ENCODE measurements around the gene ARMC2. TPM values are rescaled to one million over a fixed set of nuclear protein-coding genes. Genes with fewer than 3 reads are reported as not detected.

Gene ARMC2
- total and polyA plus RNA-seq, 8 donors: 0.46 to 13.4 (median 2.3) TPM; not detected in 1

GRCh38 chr6:108805611-108806167 is 42.5 kb upstream of the ARMC2 start:
- intact Hi-C loops (cut with DNase I; ENCODE audit: low total_unique reads): no loop called here
- no peak for TF ChIP-seq POLR2A (IDR thresholded peaks at IDR 0.05)
- no peak for TF ChIP-seq POLR2AphosphoS5 (IDR thresholded peaks at IDR 0.05)
- no peak for TF ChIP-seq EP300 (IDR thresholded peaks at IDR 0.05)
- no peak for TF ChIP-seq CTCF (IDR thresholded peaks at IDR 0.05)
- DNase-seq: no peak
- Histone ChIP-seq H3K27ac (peak overlapping the region in 1 of 5 donors; percentile 10), H3K27me3 (no peaks in the 10 kb centered on the region), H3K4me3 (no peak overlapping the region), H3K9me3 (no peaks in the 10 kb centered on the region), H3K4me1 (peaks cover 8 to 39% (median 11%) of the 10 kb centered on the region in 4 donors), H3K36me3 (no peaks in the 10 kb centered on the region)
- 48 to 56% (median 51%) methylated on average over 5 of the region's 5 CpGs for WGBS, 5 donors

- Histone ChIP-seq H3K4me3 (no peak overlapping the region), H3K27ac (peak overlapping the region in 1 of 5 donors; percentile 10), H3K36me3 (no peaks in the 10 kb centered on the region), H3K9me3 (no peaks in the 10 kb centered on the region), H3K27me3 (no peaks in the 10 kb centered on the region), H3K4me1 (peaks cover 8 to 35% (median 10%) of the 10 kb centered on the region in 4 donors)
- no peak for DNase-seq
- TF ChIP-seq CTCF (IDR thresholded peaks at IDR 0.05) (no peak), POLR2A (IDR thresholded peaks at IDR 0.05) (no peak), EP300 (IDR thresholded peaks at IDR 0.05) (no peak), POLR2AphosphoS5 (IDR thresholded peaks at IDR 0.05) (no peak)
- 31 to 64% (median 61%) methylated on average over 3 of the region's 3 CpGs for WGBS, 5 donors
- intact Hi-C loops (cut with DNase I; ENCODE audit: low total_unique reads): no loop called here
These were observed 42.1 kb upstream of the ARMC2 start for GRCh38 chr6:108806171-108806570.

GRCh38 chr6:108806665-108807064 is 41.6 kb upstream of the ARMC2 start:
- H3K4me1 ChIP-seq: peaks cover 8 to 30% (median 10%) of the 10 kb centered on the region in 4 donors
- H3K9me3 ChIP-seq: no peaks in the 10 kb centered on the region
- H3K4me3 ChIP-seq: no peak overlapping the region
- intact Hi-C loops (cut with DNase I; ENCODE audit: low total_unique reads): no loop called here
- WGBS, 5 donors: 74 to 84% (median 78%) methylated on average over 4 of the region's 4 CpGs
- TF ChIP-seq POLR2A (IDR thresholded peaks at IDR 0.05): no peak
- no peak for TF ChIP-seq CTCF (IDR thresholded peaks at IDR 0.05)
- TF ChIP-seq EP300 (IDR thresholded peaks at IDR 0.05): no peak
- TF ChIP-seq POLR2AphosphoS5 (IDR thresholded peaks at IDR 0.05): no peak
- H3K27ac ChIP-seq: no peak overlapping the region
- no peaks in the 10 kb centered on the region for H3K36me3 ChIP-seq
- H3K27me3 ChIP-seq: no peaks in the 10 kb centered on the region
- no peak for DNase-seq

- DNase-seq: no peak
- intact Hi-C loops (cut with DNase I; ENCODE audit: low total_unique reads): no loop called here
- WGBS, 5 donors: 68 to 83% (median 75%) methylated on average over 3 of the region's 3 CpGs
- no peaks in the 10 kb centered on the region for H3K36me3 ChIP-seq
- no peaks in the 10 kb centered on the region for H3K9me3 ChIP-seq
- H3K4me1 ChIP-seq: peaks cover 8 to 27% (median 10%) of the 10 kb centered on the region in 4 donors
- H3K27me3 ChIP-seq: no peaks in the 10 kb centered on the region
- H3K4me3 ChIP-seq: no peak overlapping the region
- H3K27ac ChIP-seq: no peak overlapping the region
- TF ChIP-seq POLR2AphosphoS5 (IDR thresholded peaks at IDR 0.05) (no peak), POLR2A (IDR thresholded peaks at IDR 0.05) (no peak), CTCF (IDR thresholded peaks at IDR 0.05) (no peak), EP300 (IDR thresholded peaks at IDR 0.05) (no peak)
These were observed 40.3 kb upstream of the ARMC2 start for GRCh38 chr6:108807928-108808327.
